ENCODE measurements around the gene CLEC18A.

The CLEC18A gene

DNA sequence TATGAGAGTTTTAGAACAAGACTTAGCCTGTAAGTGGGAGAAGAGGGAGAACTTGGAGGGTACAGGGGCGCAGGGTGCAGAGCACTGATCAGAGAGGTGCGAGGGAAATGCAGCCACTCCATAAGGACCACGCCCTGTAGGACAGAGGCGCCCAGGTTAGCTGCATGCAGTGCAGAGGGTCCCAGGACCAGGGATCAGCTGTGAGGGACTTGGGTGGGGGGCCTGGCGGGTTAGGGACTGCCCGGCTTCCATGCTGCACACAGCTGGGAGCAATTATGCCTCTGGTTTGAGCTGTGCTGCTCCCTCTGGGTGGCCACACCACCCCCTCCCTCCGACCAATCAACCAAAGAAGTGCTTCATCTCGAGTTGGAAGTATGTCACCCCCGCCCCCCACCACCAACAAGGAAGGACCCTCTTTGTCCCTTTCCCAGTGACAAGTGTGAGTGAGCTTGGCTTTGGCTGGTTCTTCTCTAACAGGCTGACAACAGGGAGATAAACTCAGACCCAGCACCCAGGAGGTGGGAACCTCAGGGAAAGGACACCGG lies 22.2 kb upstream of the CLEC18A start (continued):
- TF ChIP-seq ZNF18 (tag by site-specific recombination; IDR thresholded peaks at IDR 0.05) (no peak), ZNF239 (tag by site-specific recombination; IDR thresholded peaks at IDR 0.05) (no peak), SALL2 (tag by site-specific recombination; IDR thresholded peaks at IDR 0.05; ENCODE audit: borderline replicate concordance) (no peak), ZNF426 (tag by site-specific recombination; IDR thresholded peaks at IDR 0.05) (no peak), ZNF488 (tag by site-specific recombination; IDR thresholded peaks at IDR 0.05) (no peak), ZNF140 (tag by site-specific recombination; IDR thresholded peaks at IDR 0.05) (no peak), ZNF830 (tag by site-specific recombination; IDR thresholded peaks at IDR 0.05; ENCODE audit: low read depth) (no peak)

- ChIA-PET POLR2A (no interaction called here), CTCF (interaction anchor here (0.5 to 3.6 kb wide), 20 partner anchors 9 to 1027 kb away, joined by 3 to 81 read pairs (median 6); no protein-coding TSS in a partner anchor)
- H3K36me3 ChIP-seq (ENCODE audit: control insufficient read depth in 2 of 2, insufficient read depth in 1 of 2, low read length in 2 of 2): peaks cover 0 to 44% of the 10 kb centered on the region in 2 experiments; a peak in 1 of 3 replicates
- no peak overlapping the region for H3K27ac ChIP-seq (ENCODE audit: extremely low read depth, low read depth, low read length)
- no peak overlapping the region for H3K4me3 ChIP-seq (ENCODE audit: low read depth, low read length)
- no peaks in the 10 kb centered on the region for H3K9me3 ChIP-seq (ENCODE audit: control insufficient read depth, insufficient read depth, low read depth, low read length)
- H3K4me1 ChIP-seq (ENCODE audit: control insufficient read depth, insufficient read depth, low read length): no peaks in the 10 kb centered on the region
- TF ChIP-seq ZNF785 (tag by site-specific recombination; IDR thresholded peaks at IDR 0.05): no peak
- TF ChIP-seq ZFP37 (tag by site-specific recombination; IDR thresholded peaks at IDR 0.05): no peak
- no peak for TF ChIP-seq ZNF544 (tag by site-specific recombination; IDR thresholded peaks at IDR 0.05)
- TF ChIP-seq KLF16 (tag by site-specific recombination; IDR thresholded peaks at IDR 0.05): no peak
- TF ChIP-seq KLF9 (tag by site-specific recombination; IDR thresholded peaks at IDR 0.05; ENCODE audit: low read depth): no peak
- TF ChIP-seq PATZ1 (tag by site-specific recombination; IDR thresholded peaks at IDR 0.05): no peak
- no peak for TF ChIP-seq ZNF670 (tag by site-specific recombination; IDR thresholded peaks at IDR 0.05; ENCODE audit: low read depth)
- TF ChIP-seq SCRT2 (tag by site-specific recombination; IDR thresholded peaks at IDR 0.05): no peak
- no peak for TF ChIP-seq ZNF658 (tag by site-specific recombination; IDR thresholded peaks at IDR 0.05)
- no peak for TF ChIP-seq REST (tag by site-specific recombination; IDR thresholded peaks at IDR 0.05)
- TF ChIP-seq FEZF1 (tag by site-specific recombination; IDR thresholded peaks at IDR 0.05): no peak
- TF ChIP-seq PRDM6 (tag by site-specific recombination; IDR thresholded peaks at IDR 0.05): no peak
- no peak for TF ChIP-seq ZNF202 (tag by site-specific recombination; IDR thresholded peaks at IDR 0.05; ENCODE audit: borderline replicate concordance)
- TF ChIP-seq ZNF148 (tag by site-specific recombination; IDR thresholded peaks at IDR 0.05; ENCODE audit: borderline replicate concordance): no peak
Observed at GRCh38 chr16:69929480-69929879, 21.7 kb upstream of the CLEC18A start.

Data from HEK293 (cell line).